GM12878 (cell line): ENCODE measurements around the gene SLC47A2.

Experiments
- CHD1 ChIP-seq: IDR thresholded peaks from 2 replicates; pipeline ENCODE4 v1.6.1; 2012; ENCODE audit warnings: low read depth, low read length, improper control_type of control experiment
- MXI1 ChIP-seq: fragments of 150-350 bp; IDR thresholded peaks from 2 replicates; pipeline ENCODE4 v1.6.1; 2011; ENCODE audit warnings: low read depth, mild to moderate bottlenecking, inconsistent platforms, low read length, improper control_type of control experiment
- ZNF24 ChIP-seq: fragments of 450-650 bp; IDR thresholded peaks from 2 replicates; pipeline ENCODE4 v1.6.1; 2017; ENCODE audit warnings: antibody characterized with exemption, mild to moderate bottlenecking
- TF ChIP-seq, protein P1 (sequence below), 3 experiments: IDR thresholded peaks in 2 of 3; conservative IDR thresholded peaks in 1 of 3; 2 replicates each; pipeline ENCODE4 v1.5.1; 2011; ENCODE audit warnings: low read depth in 3 of 3, low read length in 3 of 3, mild to moderate bottlenecking in 3 of 3, control low read depth in 2 of 3, moderate library complexity in 2 of 3, inconsistent platforms in 1 of 3, mixed read lengths in 1 of 3; ENCODE audit not compliant: control insufficient read depth in 2 of 3, insufficient read depth in 1 of 3; ENCODE audit errors: extremely low read depth in 1 of 3

DNA sequence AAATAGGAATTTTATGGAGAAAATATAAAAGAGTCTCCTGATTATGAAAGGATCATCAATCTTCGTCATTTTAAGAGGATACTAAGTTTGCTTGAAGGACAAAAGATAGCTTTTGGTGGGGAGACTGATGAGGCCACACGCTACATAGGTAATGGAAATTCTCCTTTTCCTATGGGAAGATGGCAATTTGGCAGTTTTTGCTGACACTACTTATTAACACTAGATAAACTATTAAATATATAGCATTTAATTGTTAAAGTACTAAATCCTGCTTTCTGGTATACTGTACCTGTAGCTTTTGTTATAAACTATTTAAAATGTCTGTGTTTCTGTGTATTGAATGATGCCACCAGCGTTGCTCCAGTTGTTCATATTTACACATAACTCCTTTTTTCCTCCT, 55.3 kb downstream of the SLC47A2 start:
- TF ChIP-seq MXI1 (no peak), ZNF24 (no peak), CHD1 (no peak)
- TF ChIP-seq, protein P1, sequence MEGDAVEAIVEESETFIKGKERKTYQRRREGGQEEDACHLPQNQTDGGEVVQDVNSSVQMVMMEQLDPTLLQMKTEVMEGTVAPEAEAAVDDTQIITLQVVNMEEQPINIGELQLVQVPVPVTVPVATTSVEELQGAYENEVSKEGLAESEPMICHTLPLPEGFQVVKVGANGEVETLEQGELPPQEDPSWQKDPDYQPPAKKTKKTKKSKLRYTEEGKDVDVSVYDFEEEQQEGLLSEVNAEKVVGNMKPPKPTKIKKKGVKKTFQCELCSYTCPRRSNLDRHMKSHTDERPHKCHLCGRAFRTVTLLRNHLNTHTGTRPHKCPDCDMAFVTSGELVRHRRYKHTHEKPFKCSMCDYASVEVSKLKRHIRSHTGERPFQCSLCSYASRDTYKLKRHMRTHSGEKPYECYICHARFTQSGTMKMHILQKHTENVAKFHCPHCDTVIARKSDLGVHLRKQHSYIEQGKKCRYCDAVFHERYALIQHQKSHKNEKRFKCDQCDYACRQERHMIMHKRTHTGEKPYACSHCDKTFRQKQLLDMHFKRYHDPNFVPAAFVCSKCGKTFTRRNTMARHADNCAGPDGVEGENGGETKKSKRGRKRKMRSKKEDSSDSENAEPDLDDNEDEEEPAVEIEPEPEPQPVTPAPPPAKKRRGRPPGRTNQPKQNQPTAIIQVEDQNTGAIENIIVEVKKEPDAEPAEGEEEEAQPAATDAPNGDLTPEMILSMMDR (IDR thresholded peaks at IDR 0.05 in 2 of 3, conservative IDR thresholded peaks at IDR 0.05 in 1 of 3; ENCODE audit: control insufficient read depth in 2 of 3, extremely low read depth in 1 of 3, insufficient read depth in 1 of 3, low read depth in 3 of 3, low read length in 3 of 3) = no peak
